GM19463 (cell line): Measurements from ENCODE around the gene ERGIC3.
"Not testable (repeated sequence)": the region's sequence is repeated elsewhere in the genome, so short reads cannot be mapped to it uniquely, and the experiment has no call there.

ENCODE experiments used
- ATAC-seq: cut with Tn5 transposase; IDR thresholded peaks from one replicate; pipeline ENCODE4 v1.9.1; 2021; ENCODE audit warnings: mild to moderate bottlenecking, moderate library complexity; ENCODE audit not compliant: unreplicated experiment

The ERGIC3 gene

GRCh38 chr20:35517125-35517524 is 24.8 kb upstream of the ERGIC3 start:
- no peak for ATAC-seq

- not testable (repeated sequence) for ATAC-seq
These were observed 24.1 kb upstream of the ERGIC3 start for GRCh38 chr20:35517767-35518166.

- ATAC-seq = no peak
These were observed 22.9 kb upstream of the ERGIC3 start for GRCh38 chr20:35518955-35519354.

DNA sequence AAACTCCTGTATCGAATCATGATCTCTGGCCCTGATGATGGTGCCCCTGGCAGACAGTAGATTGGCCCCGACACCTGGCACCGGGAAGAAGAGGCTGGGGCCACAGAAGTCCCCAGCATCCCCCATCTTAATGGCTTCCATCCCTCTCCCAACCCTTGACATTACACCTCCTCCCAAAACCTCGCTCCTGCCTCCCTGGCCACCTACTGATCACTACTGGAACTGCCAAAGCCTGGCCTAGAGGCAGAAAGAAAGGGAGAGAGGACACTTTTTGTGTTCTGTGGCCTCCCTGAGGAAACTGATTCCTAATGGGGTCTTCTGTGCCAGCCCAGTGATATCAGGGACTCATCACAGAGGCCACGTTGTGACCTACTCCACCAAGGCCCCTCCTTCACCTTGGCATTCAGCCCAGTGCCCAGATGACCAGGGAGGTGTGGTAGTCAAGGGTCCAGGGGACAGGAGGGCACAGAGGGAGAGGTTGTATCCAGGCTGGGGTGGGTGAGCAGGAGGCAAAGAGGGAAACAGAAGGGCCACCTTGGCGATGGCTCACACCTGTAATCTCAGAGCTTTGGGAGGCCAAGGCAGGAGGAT is 18.5 kb upstream of the ERGIC3 start:
- no peak for ATAC-seq

- no peak for ATAC-seq
These were observed 16.2 kb upstream of the ERGIC3 start for GRCh38 chr20:35525639-35526038.

- ATAC-seq = no peak
These were observed 14.6 kb upstream of the ERGIC3 start for GRCh38 chr20:35527122-35527769.

- ATAC-seq = no peak
These were observed 12.3 kb upstream of the ERGIC3 start, which contains the start of gene C20orf173 for GRCh38 chr20:35529552-35529951. Gene C20orf173, minus strand, starts transcription at chr20:35529652. Its CDS starts 279 bp downstream, at chr20:35529373.

DNA sequence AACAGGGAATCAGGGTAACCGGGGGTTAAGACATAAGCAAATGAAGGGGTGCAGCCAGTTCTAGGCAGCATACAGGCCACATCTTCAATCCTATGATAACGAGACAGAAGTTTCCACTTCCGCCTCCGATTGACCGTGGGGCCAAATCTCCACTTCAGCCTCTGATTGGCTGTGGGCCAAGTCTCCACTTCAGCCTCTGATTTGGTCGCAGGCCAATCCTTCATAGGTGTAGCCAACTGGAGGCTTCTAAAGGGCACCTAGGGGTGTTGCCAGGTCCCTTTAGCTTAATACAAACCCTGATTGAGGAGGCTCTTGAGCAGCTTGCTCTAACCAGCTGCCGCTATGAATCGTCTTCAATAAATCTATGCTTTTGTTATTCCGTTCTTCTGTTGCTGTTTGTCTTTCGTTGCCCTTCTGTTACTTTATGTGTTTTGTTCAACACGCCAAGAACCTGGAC is 2.1 kb upstream of the ERGIC3 start:
- no peak for ATAC-seq

DNA sequence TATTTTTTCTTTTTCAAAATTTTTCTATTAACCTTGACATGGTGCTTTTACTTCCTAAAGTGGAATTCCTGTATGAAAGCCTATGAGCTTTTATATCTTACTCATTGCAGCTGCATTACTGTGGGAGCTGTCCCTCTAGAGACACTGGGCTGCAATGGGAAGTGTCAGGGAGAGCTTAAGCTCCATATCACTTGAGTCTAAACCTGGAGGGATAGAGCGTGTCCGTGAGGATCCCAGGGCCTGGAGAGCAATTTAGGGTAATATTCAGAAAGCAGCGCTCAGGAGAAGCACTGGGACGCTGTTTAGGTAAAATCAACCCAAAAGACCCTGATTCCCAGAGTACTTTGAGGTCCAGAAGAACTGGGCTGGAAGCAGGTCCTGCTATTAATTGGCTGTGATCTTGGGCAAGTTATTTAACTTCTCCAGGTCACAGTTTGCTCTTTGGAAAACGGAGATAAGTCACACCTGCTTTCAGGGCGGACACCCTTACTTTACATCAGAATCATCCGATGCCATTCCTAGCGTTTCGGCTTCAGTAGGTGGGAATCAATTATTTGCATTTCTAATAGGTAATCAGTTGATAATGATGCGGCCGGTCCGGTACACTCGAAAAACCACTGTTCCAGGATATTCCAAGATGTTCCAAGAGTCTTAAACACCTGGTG is 628 bp upstream of the ERGIC3 start:
- no peak for ATAC-seq

DNA sequence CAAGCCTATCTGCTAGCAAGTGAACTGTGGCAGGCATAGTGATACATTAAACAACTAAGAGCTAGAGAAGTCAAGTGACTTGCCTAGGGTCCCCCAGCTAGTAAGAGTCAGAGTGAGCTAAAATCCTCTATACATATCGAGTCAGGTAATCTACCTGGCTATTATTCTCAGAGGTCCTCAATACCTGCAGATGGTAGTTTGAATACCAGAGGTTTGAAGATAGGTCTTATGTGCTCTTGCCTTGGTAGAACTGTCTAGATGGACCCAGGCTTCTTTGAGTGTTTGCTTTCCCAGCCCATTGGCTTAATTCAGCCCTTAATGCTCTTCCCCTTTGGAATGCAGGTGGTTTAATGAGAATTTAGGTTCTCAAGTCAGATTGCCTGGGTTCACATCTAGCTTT is 1.1 kb downstream of the ERGIC3 start:
- ATAC-seq = no peak

DNA sequence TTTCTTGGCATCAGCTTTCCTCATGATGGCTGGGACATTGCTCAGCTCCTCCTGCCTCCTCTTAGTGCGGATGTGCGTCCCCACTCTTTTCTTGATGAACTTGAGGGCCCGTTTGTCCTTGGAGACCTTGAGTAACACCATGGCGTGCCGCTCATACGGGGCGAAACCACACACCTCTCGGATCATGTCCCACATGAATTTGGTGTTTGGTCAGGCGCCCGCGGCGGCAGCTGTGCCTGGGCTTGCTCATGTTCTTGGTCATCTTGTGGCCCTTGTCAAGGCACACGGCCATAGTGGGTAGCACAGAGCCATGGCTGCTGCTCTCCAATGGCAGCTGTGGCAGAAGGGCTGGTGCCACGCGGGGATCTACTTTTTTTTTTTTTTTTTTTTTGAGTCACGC is 2.6 kb downstream of the ERGIC3 start:
- ATAC-seq = no peak

DNA sequence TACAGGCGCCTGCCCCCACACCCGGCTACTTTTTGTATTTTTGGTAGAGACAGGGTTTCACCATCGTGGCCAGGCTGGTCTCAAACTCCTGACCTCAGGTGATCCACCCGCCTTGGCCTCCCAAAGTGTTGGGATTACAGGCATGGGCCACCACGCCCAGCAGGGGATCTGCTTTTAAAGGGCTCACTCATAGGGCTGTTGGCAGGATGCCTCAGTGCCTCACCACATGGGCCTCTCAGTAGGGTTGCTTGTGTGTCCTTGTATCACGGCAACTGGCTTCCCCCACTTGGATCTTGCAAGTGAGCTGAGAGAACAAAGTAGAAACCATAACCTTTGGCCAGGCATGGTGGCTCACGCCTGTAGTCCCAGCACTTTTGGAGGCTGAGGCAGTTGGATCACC is 3.1 kb downstream of the ERGIC3 start:
- ATAC-seq = not testable (repeated sequence)

DNA sequence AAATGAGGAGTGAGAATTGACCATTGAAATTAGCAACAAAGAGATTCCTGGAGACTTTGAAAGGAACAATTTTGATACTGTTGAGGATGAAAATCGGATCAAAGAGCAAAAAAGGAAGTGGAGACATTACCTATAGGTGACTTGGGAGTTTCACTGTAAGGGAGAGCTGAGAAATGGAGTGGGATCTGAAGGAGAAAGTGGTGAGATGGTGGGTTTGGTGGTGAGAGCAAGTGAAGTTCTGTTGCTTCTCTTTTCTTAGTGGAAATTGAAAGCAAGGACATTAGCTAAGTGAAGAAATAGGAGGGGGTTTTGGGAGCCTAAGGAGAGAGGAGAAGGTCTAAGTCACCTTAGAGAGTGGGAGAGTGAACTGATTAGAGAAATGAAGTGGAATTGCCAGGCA is 4.2 kb downstream of the ERGIC3 start:
- no peak for ATAC-seq

GRCh38 chr20:35547329-35547728 is 5.5 kb downstream of the ERGIC3 start:
- no peak for ATAC-seq

DNA sequence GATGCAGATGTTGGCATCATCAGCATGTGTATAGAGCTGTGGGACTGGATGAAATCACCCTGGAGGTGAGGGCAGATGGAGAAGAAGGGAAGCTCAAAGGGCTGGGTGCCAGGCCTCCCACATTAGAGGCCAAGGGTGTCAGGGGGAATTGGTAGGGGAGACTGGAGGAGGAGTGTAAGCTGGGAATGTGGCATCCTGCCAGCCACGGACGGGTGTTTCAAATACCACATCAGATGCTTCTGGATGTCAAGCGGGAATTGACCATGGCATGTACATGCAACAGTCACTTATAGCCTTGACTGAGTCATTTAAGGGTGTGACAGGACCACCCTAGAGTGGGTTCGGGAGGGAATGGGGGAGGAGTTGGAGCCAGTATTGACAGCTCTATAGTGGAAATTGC is 9.6 kb downstream of the ERGIC3 start:
- no peak for ATAC-seq

DNA sequence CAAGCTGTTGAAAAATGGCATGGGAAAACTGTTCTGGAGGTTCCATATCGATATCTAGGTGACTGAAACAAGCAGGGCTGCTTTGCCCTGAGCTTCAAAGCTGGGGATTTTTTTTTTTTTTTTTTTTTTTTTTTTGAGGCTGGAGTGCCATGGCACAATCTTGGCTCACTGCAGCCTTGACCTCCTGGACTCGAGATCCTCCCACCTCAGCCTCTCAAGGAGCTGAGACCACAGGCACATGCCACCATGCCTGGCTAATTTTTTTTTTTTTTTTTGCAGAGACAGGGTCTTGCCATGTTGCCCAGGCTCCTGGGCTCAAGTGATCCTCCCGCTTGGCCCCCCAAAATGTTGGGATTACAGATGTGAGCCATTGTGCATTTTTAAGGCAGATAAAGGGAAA is 11.0 kb downstream of the ERGIC3 start:
- ATAC-seq = no peak

DNA sequence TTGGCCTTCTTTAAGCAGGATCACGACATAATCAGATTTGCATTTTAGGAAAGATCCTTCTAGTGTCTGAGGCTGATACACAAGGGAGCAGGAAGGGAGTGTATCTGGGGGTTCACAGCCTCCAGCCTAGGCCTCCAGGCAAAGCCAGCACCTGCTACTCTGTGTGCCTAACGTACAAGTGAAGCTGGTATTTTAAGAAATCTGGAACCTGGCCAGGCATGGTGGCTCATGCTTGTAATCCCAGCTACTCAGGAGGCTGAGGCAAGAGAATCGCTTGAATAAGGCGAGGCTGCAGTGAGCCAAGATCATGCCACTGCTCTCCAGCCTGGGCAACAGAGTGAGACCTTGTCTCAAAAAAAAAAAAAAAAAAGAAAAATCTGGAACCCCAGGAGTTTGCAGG is 13.6 kb downstream of the ERGIC3 start:
- ATAC-seq = not testable (repeated sequence)

DNA sequence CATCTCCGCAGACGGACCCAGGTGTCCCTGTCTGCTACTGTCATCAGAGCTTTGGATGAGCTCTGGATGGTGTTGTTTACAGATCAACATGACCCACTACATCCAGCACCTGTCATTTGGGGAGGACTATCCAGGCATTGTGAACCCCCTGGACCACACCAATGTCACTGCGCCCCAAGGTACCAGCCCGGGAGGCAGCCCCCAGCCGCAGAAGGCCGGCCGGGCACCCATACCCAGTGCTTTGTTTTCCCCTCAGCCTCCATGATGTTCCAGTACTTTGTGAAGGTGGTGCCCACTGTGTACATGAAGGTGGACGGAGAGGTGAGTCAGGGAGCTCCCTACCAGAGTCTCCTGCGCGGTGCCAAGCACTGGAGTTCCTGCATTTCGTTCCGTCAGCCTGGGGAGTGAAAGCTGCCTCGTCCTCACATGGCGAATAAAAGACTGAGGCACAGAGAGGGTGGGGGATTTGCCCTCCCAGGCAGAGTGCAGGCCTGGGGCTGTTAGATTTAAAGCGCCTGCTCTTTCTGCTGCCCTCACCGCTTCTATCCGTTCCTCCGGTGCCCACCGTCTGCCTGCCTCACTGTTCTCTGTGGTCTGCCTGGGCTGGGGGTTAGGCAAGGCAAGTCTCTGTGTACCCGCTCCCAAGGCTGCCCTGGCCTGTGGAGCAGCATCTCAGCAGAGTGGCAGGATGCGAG is 14.2 kb downstream of the ERGIC3 start:
- ATAC-seq = no peak

DNA sequence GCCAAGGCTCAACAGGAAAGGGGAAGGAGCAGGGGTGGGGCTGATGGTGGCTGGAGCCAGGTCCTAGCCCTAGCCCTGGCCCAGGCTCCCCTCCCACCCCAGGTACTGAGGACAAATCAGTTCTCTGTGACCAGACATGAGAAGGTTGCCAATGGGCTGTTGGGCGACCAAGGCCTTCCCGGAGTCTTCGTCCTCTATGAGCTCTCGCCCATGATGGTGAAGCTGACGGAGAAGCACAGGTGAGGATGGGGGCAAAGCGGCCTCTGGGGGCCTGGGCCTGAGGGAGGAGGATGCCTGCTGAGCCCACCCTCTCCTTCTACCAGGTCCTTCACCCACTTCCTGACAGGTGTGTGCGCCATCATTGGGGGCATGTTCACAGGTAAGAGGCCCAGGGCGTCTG is 15.0 kb downstream of the ERGIC3 start:
- ATAC-seq = no peak

DNA sequence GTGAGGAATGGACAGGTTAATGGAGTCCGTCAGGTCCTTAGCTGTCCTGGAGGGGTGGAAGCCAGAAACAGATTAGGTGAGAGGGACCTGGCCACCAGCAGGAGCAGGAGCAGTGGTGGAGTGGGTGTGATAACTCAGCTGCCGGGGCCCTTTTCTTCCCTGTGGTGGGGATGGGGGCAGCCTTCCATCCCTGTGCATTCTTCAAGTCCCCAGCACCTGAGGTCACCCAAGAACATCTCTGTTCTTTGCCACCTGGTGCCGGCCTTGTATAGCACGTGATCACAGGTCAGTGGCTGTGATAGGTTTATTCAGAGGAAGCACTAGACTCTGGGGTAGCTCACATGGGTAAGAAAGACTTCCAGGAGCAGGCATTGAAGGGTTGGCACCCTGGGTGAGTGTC is 16.6 kb downstream of the ERGIC3 start:
- ATAC-seq = no peak

- no peak for ATAC-seq
These were observed 17.3 kb downstream of the ERGIC3 start for GRCh38 chr20:35559042-35559693.
